Measurements from ENCODE around the gene PPP3R2.
"Not testable (repeated sequence)": the region's sequence is repeated elsewhere in the genome, so short reads cannot be mapped to it uniquely, and the experiment has no call there.

The PPP3R2 gene

DNA sequence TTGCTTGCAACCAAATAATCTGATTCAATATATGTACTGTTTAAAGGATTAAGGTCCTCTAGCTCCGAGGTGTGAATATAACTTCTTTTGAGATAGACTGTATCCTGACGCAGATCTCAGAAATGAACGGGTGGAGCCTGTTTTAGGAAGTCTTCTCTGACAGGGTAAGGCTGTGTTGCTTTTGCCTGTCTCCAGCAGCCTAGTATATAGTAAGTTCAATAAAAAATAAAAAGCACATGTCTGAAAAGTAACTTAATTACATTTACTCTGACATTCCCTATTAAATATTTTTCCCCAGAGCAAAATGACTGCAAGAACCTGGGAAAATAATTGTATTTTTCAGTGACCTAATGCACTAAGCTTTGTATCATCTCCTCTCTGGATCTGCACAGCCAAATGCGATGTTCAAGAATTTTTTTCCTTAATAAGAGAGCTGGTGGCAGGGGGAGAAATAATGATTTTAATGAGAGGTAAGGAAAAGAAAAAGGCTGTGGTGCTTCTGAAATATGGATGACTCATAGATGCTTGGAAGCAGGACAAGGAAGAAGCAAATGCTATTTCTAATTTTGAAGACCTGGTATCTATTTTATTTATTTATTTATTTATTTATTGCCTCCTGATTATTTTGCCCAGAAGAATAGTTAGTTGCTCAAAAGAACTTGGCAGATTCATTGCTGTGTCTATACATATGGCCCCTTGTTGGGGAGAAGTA, 7.3 kb downstream of the PPP3R2 start:
- DNase-seq: peak; percentile 38

- DNase-seq: no peak
These were observed 8.1 kb downstream of the PPP3R2 start for GRCh38 chr9:101586651-101587050.

DNA sequence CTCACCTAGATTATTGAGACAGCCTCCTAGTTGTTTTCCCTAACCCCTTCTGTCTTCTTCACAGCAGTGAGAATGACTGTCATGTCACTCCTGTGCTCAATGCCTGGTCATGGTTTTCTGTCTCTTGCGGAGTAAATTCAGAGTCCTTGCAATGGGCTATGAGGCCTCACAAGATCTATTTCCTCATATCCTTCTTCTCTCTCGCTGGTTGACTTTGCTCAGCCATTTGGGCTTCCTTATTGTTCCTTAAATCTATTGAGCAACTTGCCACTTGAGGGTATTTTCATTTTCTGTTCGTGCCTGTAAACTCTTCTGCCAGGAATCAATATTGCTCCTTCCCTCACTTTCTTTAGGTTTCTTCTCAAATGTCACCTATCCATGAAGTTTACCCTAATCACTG, 9.0 kb downstream of the PPP3R2 start:
- DNase-seq: no peak

DNA sequence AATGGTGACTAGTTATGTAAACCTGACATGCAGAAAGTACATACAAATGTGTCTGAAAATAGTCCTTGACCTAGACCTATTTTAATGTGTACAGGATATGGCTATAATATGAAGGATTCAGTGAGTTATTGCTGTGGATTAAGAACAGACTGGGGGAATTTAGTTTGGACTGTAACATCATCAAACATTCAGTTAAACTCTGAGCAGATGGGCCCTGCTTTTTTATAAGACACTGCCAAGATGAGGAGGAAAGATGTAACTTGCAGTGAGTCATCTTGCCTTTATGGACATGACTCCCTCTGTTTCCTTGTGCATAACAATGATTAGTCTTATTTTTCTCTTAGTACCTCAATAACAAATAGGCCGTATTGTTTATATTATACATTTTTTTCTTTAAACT, 12.2 kb downstream of the PPP3R2 start:
- peak; percentile 90 for DNase-seq

- peak; percentile 33 for DNase-seq
These were observed 14.8 kb downstream of the PPP3R2 start for GRCh38 chr9:101579711-101580545.

DNA sequence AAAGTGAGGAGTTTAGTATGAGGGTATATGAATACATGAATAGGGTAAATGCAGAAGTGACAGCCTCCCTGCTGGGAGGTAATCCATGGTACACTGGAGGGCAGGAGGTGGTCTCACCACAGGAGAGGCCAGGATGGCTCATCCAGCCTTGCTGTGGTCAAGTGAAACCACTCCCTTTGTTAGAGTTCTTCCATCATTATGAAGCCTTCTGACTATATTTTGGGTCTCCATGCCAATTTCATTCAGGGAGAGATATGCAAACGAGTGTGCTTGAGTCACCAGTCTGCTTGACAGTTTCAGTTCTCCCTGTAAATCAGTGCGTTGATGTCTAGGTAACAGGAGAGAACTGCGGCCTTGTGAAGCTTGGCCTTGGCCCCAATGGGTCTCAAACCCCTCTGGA, 16.4 kb downstream of the PPP3R2 start:
- peak; percentile 20 for DNase-seq

DNA sequence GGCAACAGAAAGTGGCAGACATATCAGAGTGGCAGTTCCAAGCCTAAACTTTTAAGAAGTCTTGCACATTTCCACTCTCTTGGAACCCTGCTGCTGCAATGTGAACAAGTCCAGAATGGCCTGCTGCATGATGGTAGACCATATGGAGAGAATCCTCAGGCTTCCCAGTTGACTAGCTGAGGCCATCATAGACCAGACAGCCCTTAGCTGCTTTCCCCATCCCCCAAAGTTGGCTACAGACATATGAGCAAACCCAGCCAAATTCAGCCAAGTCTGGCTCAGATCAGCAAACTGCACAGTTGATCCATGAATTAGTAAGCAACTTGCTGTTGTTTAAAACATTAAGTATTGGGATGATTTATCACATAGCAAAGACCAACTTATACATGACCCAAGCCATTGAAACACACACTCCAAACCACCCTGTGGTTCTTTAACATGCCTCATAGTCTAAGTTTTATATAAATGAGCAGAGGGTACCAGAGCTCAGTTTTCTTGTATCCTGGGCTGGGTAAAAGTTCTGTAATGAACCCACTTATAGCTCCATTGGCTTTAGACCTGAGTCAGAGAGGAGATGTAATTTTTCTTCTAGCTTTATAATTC, 19.9 kb downstream of the PPP3R2 start:
- peak; percentile 48 for DNase-seq

GRCh38 chr9:101572316-101572715, 22.5 kb downstream of the PPP3R2 start:
- DNase-seq: peak; percentile 20

DNA sequence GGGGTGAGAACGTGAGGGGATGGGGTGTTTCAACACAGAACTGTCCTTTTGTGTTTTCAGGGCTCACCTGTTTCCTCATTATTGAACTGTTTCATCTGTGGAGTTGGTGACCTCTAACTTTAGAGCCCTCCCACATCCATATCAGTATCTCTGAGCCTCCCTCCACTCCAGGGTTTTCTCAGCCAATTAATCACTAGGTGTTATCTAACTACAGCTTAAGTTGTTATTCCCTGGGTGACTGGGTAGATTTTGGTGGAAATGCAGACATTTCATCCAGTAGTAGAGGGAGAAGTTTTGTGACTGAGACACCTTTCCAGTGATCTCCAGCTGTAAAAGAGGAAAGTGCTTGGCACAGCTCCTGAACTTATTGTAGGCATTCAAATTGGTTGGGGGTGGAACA, 23.7 kb downstream of the PPP3R2 start:
- DNase-seq: no peak

DNA sequence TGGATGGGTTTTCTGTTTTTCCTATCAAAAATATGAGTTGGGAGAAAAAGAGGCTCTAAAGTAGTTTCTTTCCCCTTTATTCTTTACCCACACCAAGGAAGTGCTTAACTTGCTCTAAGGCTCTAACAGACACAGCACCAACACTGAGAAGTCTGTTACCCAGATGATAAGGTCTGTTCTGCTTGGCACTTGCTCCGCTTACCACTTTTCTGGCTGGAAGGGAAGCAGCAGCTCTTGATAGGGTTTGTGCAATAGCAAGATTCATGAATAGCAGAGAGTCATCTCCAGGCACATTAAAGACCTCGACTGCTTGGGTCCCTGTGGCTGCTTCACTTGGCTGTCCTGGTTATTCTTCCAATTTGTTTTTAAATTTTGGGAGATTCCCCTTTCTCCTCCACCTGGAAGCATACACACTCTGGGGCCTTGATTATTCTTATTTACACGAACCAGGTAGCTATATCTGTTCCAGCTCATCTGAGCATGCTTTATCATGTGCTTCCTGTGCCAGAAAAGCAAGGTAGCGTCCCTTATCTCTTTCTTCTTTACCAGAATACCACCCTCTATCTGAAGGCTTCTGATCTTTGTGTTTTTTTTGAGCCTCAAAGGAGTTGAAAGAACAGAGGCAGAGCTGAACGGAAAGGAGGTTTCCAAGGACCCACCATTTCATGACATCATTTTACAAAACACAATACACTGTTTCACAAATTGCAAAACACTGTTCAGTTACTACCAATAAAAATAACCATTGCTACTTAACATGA, 24.8 kb downstream of the PPP3R2 start:
- DNase-seq: no peak

DNA sequence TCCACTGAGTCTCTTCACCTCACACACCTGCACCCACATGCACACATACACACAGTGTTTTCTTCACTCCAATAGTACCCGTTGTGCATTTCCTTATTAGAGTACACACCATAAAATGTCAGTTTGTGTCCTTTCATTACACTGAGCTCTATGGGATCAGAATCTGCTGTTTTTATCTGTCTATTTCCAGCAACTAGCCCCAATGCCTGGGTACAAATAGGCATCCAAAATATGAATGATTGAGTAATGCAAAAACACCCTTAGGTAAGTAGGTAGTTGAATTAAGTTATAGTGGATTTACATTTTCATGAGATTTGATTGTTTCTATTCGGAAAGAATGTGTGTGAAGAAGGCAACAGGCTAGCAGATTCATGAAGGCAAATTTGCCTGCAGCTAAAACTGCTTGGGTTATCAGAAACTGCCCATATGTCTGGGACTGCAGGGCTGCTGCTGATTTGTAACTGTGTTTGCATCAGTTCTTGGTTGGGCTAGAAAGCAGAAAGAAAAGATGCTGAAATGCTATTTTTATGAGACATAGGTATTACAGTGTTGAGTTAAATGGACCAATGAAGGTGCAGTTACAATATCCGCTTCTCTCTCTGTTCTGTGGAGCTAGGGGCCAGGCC, 26.9 kb downstream of the PPP3R2 start:
- no peak for DNase-seq

DNA sequence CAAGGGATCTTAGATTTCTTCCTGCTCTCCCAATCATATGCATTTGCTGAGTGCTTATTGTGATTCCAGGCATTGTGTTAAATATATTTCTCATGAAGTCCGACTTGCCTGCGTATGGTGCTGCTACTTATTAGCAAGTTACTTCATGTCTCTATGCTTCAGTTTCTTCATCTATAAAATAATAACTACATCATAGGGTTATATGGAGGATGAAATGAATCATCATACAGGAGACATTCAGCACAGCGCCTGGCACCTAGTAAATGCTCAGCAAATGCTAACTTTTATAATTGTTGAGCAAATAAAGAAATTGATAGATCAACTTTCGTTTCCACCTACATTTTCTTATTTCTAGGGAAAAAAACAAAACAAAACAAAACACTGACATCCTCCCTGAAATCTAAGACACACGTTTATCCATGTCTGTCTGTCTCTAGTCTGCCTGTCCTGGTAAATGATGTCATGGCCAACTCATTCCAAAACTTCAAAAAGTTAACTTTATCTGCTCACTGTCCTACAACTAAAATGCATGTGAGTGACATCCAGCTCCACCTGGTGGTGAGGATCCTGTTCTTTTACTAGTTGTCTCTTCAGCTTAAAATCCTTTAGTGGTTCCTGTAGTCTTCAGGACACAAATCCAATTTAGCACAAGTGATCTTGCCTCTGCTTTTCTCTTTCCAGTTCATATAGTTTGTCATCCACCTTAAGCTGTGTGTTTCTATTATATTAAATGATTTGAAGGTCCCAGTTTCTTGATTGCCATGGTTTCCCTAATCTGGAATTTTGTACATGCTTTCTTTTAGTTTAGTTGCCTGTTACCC, 27.7 kb downstream of the PPP3R2 start:
- peak; percentile 52 for DNase-seq

DNA sequence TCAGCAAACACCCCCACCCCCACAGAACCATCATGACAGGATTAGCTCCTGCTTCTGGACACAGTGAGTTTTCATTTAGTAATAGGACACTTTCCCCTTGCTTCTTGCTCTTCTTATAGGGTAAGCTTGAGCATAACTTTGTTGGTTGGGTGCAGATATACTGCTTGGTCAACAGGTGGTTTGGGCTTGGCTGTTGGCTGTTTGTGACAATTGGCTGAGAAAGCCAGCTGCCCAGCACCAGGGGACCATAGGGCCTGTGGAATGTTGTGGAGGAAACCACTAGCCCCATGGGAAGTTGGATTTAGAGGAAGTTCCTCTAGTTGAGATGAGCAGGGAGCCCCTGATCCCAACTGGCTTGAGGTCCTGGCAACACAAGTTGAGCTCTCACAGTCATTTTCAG, 30.5 kb downstream of the PPP3R2 start:
- DNase-seq: no peak

GRCh38 chr9:101562966-101563365, 31.8 kb downstream of the PPP3R2 start:
- no peak for DNase-seq

GRCh38 chr9:101561740-101562139, 33.0 kb downstream of the PPP3R2 start:
- no peak for DNase-seq

- not testable (repeated sequence) for DNase-seq
These were observed 45.2 kb downstream of the PPP3R2 start for GRCh38 chr9:101549472-101550098.

DNA sequence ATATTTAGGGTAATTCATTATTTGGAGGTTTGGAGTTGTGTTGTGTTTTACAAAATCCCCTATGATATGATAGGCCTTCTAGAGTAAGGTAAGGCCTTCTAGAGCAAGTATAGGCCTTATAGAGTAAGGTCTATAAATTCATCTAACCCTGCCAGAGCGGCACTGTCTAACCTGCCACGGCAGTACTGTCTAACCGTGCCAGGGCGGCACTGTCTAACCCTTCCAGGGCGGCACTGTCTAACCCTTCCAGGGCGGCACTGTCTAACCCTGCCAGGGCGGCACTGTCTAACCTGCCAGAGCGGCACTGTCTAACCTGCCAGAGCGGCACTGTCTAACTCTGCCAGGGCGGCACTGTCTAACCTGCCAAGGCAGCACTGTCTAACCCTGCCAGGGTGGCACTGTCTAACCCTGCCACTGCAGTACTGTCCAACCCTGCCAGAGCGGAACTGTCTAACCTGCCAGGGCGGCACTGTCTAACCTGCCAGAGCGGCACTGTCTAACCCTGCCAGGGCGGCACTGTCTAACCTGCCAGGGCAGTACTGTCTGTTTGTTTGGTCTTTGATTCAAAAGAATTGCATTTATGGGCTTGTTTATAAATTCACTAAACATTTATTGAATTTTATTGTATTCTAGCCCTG, 51.6 kb downstream of the PPP3R2 start:
- no peak for DNase-seq

All from fibroblast of upper back skin (primary cell).